Measurements from ENCODE around the gene CSH1.

DNA sequence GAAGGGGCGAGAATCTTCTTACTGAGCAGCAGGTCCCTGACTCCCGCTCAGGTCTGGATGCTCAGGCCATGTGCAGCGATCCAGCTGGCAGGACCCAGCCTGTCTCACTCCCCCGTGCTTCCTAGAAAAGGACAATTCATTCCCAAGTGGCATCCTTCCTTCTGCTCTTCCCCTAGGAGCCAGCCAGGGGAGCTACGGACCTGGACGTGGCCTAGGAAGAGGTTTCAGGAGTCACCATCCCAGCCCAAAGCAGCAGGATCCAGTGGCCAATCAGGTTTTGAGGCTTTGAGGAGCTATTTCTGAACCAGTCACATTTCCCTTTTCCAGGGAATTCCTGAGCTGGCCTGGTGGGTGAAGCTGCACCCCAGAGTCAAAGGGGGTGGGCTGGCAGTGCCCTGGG, 43.5 kb upstream of the CSH1 start:
- TF ChIP-seq CTCF (IDR thresholded peaks at IDR 0.05), result no peak
- TF ChIP-seq POLR2A (IDR thresholded peaks at IDR 0.05), result no peak
